Fibroblast of the aortic adventitia (primary cell): ENCODE data around the gene TROAP. TPM values are rescaled to one million over a fixed set of nuclear protein-coding genes. Genes with fewer than 3 reads are reported as not detected.
A peak's percentile ranks its signal among the peaks of the same experiment; 100 is the strongest.
"Not testable (repeated sequence)": the region's sequence is repeated elsewhere in the genome, so short reads cannot be mapped to it uniquely, and the experiment has no call there.

Experiments used
- DNase-seq: peaks from one replicate; pipeline ENCODE4 v3.0.0-alpha.2; 2010; ENCODE audit warnings: low read depth
- H3K4me3 ChIP-seq: 2 replicates; pipeline ENCODE4 v1.5.1; 2011; ENCODE audit warnings: low read depth, mild to moderate bottlenecking, control low read depth, low read length, moderate library complexity
- total RNA-seq: library from RNA; depleted of rRNA; stranded (reverse); fragments of >200 nt; gene quantifications from 2 replicates; pipeline ENCODE4 v1.2.3, GENCODE V29; 2012; ENCODE audit warnings: low replicate concordance
- TF ChIP-seq, protein P1 (sequence below): IDR thresholded peaks from 2 replicates; pipeline ENCODE4 v1.5.1; 2011; ENCODE audit warnings: mild to moderate bottlenecking, low read length, control low read depth, inconsistent platforms; ENCODE audit not compliant: insufficient read depth

The TROAP gene
- total RNA-seq, 1 donor = 11.3 TPM

DNA sequence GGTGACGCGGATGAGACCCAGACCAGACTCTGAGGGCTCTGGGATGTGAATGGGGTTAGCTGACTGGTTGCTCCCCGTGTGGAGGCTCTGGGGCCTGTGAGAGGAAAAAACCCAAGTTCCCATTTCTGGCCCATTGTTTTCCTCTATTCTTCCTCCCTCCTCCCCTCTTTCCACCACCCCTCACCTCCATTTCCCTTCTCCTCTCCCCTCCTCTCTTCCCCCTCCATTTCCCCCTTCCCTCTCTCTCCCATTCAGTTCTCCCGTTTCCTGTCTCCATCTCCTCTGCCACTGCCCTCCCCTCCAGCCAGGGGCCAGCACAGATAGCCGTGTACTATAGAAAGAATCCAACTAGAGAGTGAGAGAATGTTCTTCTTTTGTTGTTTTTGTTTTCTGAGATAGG is 40.8 kb upstream of the TROAP start:
- H3K4me3 ChIP-seq = no peak overlapping the region
- TF ChIP-seq, protein P1, sequence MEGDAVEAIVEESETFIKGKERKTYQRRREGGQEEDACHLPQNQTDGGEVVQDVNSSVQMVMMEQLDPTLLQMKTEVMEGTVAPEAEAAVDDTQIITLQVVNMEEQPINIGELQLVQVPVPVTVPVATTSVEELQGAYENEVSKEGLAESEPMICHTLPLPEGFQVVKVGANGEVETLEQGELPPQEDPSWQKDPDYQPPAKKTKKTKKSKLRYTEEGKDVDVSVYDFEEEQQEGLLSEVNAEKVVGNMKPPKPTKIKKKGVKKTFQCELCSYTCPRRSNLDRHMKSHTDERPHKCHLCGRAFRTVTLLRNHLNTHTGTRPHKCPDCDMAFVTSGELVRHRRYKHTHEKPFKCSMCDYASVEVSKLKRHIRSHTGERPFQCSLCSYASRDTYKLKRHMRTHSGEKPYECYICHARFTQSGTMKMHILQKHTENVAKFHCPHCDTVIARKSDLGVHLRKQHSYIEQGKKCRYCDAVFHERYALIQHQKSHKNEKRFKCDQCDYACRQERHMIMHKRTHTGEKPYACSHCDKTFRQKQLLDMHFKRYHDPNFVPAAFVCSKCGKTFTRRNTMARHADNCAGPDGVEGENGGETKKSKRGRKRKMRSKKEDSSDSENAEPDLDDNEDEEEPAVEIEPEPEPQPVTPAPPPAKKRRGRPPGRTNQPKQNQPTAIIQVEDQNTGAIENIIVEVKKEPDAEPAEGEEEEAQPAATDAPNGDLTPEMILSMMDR = no peak
- no peak for DNase-seq

- not testable (repeated sequence) for DNase-seq, H3K4me3 ChIP-seq
These were observed 40.2 kb upstream of the TROAP start for GRCh38 chr12:49282740-49283375.

- DNase-seq = no peak
- no peak overlapping the region for H3K4me3 ChIP-seq
- TF ChIP-seq, protein P1 = peak; percentile 20
These were observed 39.3 kb upstream of the TROAP start for GRCh38 chr12:49283541-49284429.

- TF ChIP-seq, protein P1 = no peak
- DNase-seq = no peak
- H3K4me3 ChIP-seq = no peak overlapping the region
These were observed 38.4 kb upstream of the TROAP start for GRCh38 chr12:49284672-49285071.

- no peak overlapping the region for H3K4me3 ChIP-seq
- TF ChIP-seq, protein P1 = no peak
These were observed 35.2 kb upstream of the TROAP start for GRCh38 chr12:49287876-49288275.

GRCh38 chr12:49288412-49288853 is 34.6 kb upstream of the TROAP start:
- peak; percentile 70 for DNase-seq
- TF ChIP-seq, protein P1 = peak; percentile 81
- H3K4me3 ChIP-seq = no peak overlapping the region

More at GRCh38 chr12:49287876-49288275, 35.2 kb upstream of the TROAP start:
- DNase-seq = no peak

GRCh38 chr12:49288922-49289555 is 34.0 kb upstream of the TROAP start:
- TF ChIP-seq, protein P1 = no peak
- no peak for DNase-seq
- no peak overlapping the region for H3K4me3 ChIP-seq
